NOMO-1 (cell line): ENCODE data around the gene CAMK1D.

Experiments
- DNase-seq, 2 experiments: peaks; one replicate each; lab custom pipeline; 2025; ENCODE audit not compliant: unreplicated experiment in 2 of 2; lab: John Stamatoyannopoulos, UW

Gene CAMK1D

DNA sequence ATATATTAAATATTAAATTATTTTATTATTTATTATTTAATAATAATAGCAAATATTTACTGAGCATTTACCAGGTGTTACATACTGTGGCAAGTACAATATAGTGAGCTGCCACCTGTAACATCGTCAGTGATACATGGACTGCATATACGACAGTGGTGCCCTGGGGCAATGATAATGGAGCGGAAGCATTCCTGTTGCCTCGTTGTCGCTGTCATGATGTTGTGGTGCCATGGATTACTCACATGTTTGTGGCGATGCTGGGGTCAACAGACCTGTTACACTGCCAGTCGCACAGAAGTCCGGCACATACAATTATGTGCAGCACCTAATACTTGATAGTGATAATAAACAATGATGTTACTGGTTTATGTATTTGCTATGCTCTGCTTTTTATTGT is 20.6 kb downstream of the CAMK1D start:
- no peak for DNase-seq

- DNase-seq: no peak
Observed at GRCh38 chr10:12372846-12373245, 23.5 kb downstream of the CAMK1D start.

- no peak for DNase-seq
Observed at GRCh38 chr10:12375076-12375504, 25.7 kb downstream of the CAMK1D start.

DNA sequence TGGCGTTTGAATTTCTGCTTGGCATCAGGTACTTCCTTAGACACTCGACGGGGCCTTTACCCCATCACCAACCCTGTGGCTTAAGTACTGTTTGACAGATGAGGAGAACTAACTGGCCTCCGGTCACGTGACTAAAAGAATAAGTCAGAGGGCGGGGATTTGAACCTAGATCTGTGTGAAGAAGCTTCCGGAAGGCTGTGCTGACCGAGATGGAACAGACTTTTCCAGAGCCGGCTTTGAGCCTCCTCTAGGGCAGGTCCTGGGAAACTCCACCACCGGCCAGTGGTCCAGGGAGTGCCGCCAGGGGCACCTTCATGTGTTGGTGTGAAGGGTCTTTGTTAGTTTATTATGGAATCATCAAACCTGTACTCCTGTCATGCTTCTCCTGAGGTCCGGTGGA is 26.9 kb downstream of the CAMK1D start:
- no peak for DNase-seq

GRCh38 chr10:12377658-12378290 is 28.4 kb downstream of the CAMK1D start:
- DNase-seq: peak in 1 of 2 experiments; percentile 35

DNA sequence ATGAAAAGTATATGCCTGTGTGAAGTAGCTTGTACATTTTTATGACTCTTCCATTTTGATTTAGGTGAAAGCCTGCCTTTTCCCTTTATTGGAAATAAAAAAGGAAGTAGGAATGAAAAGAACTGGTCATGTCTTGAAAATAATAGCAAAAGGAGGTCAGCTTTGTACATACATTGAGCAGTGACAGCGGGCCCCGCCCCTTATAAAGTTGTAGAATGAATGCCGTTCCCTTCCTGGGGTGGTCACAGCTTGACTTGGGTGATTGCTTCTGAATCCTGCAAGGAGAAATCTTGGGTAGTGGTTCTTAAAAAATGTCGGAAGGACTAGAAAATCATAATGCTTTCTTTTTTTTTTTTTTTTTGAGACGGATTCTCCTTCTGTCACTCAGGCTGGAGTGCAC is 31.7 kb downstream of the CAMK1D start:
- DNase-seq: no peak

DNA sequence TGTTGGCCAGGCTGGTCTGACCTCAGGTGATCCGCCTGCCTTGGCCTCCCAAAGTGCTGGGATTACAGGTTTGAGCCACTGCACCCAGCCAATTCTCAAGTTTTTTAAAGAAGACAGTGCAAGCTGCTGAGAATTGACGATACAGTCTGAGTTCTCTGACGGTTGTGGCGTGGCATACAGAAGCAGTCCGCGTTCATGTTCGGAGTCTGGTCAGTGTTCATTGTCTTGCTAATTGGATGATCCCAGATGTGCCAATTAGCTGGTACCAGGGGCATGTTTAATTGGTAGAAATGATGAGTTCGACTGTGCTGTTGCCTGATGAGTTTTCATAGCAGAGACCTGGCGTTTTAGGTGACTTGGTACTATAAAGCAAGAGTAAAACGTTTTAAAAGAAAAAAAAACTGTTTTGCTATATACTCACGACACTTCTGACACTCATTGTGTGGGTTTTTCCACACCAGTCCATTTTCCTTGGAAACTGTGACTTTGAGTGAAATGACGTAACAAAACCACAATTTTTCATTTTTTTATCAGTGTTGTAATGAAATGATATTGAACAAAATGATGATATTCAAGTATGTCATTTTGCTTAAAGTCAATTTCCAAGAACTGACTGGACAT is 32.3 kb downstream of the CAMK1D start:
- no peak for DNase-seq

DNA sequence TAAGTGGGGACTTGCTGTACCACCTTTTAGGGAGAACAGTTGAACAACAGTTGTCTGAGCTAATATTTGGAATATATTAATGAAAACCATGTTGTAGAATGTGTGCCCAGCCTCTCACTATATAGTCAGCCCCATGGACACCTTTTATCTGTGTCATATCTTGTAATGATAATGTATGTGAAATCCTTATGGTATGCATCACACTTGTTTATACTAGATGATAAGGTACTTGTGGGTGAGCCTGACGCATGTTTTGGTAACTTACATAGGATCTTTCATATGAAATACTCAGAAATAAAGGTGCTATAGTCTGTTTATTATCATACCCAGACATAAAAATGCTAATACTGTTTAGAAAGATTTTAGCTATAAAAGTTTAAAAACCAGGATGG is 32.8 kb downstream of the CAMK1D start:
- DNase-seq: no peak

GRCh38 chr10:12382956-12383531 is 33.7 kb downstream of the CAMK1D start:
- DNase-seq: no peak

- DNase-seq: no peak
Observed at GRCh38 chr10:12384906-12385305, 35.6 kb downstream of the CAMK1D start.

DNA sequence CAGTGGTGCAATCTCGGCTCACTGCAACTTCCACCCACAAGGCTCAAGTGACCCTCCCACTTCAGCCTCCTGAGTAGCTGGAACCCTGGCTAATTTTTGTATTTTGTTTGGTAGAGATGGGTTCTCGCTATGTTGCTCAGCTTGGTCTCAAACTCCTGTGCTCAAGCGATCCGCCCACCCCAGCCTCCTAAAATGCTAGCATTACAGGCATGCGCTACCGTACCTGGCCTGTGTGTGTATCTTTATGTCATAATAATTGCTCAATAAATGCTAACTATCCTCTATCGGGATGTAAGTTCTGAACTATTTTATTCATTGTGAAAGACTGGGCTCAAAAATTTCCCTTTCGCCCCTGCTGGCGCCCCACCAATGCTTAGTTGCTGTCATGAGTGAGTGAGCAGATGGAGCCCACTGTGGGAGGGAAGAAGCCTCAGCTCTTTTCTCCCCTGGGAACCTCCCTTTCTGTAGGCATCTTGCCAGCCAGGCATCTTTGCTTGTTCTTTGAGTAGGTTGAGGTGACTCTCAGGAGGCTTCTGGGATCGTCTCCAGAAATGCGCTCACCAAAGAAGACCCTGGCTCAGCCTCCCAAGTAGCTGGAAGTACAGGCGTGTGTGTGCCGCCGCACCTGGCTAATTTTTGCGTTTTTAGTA is 38.3 kb downstream of the CAMK1D start:
- no peak for DNase-seq

GRCh38 chr10:12388671-12389070 is 39.3 kb downstream of the CAMK1D start:
- DNase-seq: no peak

- DNase-seq: no peak
Observed at GRCh38 chr10:12389154-12389734, 39.9 kb downstream of the CAMK1D start.

- DNase-seq: no peak
Observed at GRCh38 chr10:12390733-12391132, 41.4 kb downstream of the CAMK1D start.

GRCh38 chr10:12391206-12391605 is 41.9 kb downstream of the CAMK1D start:
- DNase-seq: no peak

GRCh38 chr10:12393831-12394230 is 44.5 kb downstream of the CAMK1D start:
- no peak for DNase-seq

GRCh38 chr10:12394241-12395033 is 45.1 kb downstream of the CAMK1D start:
- DNase-seq: no peak

- DNase-seq: no peak
Observed at GRCh38 chr10:12396093-12396492, 46.7 kb downstream of the CAMK1D start.

DNA sequence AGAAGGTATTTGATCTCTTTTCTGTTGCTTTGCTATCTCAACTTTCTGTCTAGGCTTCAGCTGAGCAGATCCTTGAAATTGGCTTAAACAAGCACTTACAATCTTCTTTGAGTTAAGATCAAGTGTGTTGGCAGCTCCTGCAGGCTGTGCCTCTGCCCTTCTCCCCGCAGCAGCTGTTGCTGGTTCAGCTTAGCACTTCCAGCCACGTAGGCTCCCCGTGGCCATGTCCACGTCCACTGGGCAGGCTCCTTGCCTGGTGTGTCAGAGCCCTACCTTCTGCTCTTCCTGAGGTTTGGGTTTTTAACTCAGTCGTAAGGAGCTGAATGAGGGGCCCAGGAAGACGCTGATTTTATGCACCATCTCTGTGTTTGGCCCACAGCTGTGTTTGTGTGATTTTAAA is 47.2 kb downstream of the CAMK1D start:
- DNase-seq: no peak

DNA sequence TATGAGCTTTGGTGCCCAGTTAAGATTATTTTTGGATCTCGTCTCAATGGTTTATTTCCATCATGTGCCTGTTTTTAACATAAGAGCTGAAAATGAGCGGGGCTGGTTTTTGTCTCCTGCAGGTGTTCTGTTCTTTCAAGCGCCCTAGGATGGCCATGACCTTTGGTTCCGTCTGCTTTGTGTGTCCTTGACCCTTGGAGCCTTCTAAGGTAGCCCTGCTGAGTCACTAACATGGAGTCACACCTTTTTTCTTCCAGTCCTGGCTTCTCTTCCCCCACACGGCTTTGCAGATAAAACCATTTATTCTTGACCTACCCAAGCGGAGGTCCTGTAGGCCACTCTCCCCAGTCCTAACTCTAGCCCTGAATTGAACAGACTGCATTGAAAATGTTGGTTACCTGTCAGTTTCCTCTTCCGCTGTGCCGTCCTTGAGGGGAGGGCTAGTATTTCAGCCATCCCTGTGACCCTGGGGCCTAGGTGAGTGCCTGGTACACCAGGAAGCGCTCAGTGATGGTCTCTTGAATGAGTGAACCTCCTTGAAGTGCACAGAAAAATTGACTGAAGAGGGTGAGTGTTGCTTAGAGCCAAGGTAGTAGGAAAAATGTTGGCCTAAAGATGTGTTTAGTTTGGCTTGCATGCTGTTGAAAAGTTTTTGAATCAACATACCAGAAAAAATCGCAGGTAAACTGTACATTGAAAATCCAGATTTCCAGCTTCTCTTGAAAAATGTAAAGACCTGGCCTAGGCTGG is 48.0 kb downstream of the CAMK1D start:
- no peak for DNase-seq
